Gastroesophageal sphincter (tissue), 4 donors: Measurements from ENCODE around the gene RECK. TPM values are rescaled to one million over a fixed set of nuclear protein-coding genes. Genes with fewer than 3 reads are reported as not detected.

ENCODE experiments used
- ATAC-seq: fragments of 150-250 bp; one replicate; pipeline ENCODE4 v1.9.1; 2016; ENCODE audit warnings: mild to moderate bottlenecking, moderate library complexity
- H3K27ac ChIP-seq, 4 donors: fragments of 200-600 bp; sonication (generic) in 3 of 4; 1 replicate in 3 of 4; 2 replicates in 1 of 4; pipeline ENCODE4 v1.5.1; 2016 to 2019
- H3K27me3 ChIP-seq: fragments of 200-600 bp; sonication (generic); one replicate; pipeline ENCODE4 v1.5.1; 2019
- H3K36me3 ChIP-seq, 2 donors: fragments of 200-600 bp; sonication (generic); one replicate each; pipeline ENCODE4 v1.5.1; 2019; ENCODE audit warnings: control low read depth in 1 of 2
- H3K4me1 ChIP-seq, 3 donors: fragments of 200-600 bp; sonication (generic); 1 replicate in 2 of 3; 2 replicates in 1 of 3; pipeline ENCODE4 v1.5.1; 2016 to 2019; ENCODE audit warnings: control low read depth in 2 of 3
- H3K4me3 ChIP-seq, 2 donors: fragments of 200-600 bp; sonication (generic); one replicate each; pipeline ENCODE4 v1.5.1; 2019; ENCODE audit warnings: mild to moderate bottlenecking in 1 of 2, moderate library complexity in 1 of 2
- H3K9me3 ChIP-seq, 3 donors: fragments of 200-600 bp; sonication (generic); one replicate each; pipeline ENCODE4 v1.5.1; 2017 to 2019; ENCODE audit warnings: control low read depth in 2 of 3
- EP300 ChIP-seq: sonication (generic); formaldehyde crosslinking; IDR thresholded peaks from one replicate; pipeline ENCODE4 v1.6.1; 2017; ENCODE audit warnings: antibody characterized with exemption, mild to moderate bottlenecking
- POLR2A ChIP-seq, 2 donors: fragments of 450-650 bp; IDR thresholded peaks; one replicate each; pipeline ENCODE4 v1.6.1; 2017; ENCODE audit warnings: antibody characterized with exemption in 2 of 2, mild to moderate bottlenecking in 2 of 2, moderate library complexity in 1 of 2
- POLR2AphosphoS5 ChIP-seq: sonication (generic); formaldehyde crosslinking; IDR thresholded peaks from one replicate; pipeline ENCODE4 v1.6.1; 2017; ENCODE audit warnings: antibody characterized with exemption
- WGBS, 2 donors: methylation state at CpG; one replicate each; pipeline ENCODE4 v1.1.5; 2018; ENCODE audit warnings: low coverage in 1 of 2; 5-methylcytosine and 5-hydroxymethylcytosine counted together
- total RNA-seq, 4 donors: library from RNA; depleted of rRNA; stranded (reverse); fragments of >200 nt; gene quantifications; one replicate each; pipeline ENCODE4 v1.1.0, GENCODE V29; 2016
- TF ChIP-seq, protein P1 (sequence below), 4 experiments: fragments of 200-600 bp in 2 of 4; fragments of 450-650 bp in 2 of 4; sonication (generic) in 1 of 4; IDR thresholded peaks; one replicate each; pipeline ENCODE4 v1.5.1; 2017 to 2019; ENCODE audit warnings: antibody characterized with exemption in 4 of 4, mild to moderate bottlenecking in 2 of 4, moderate library complexity in 2 of 4

Gene RECK
- total RNA-seq, 4 donors from 2014 or later = 12.6 to 29.5 (median 18.6) TPM

DNA sequence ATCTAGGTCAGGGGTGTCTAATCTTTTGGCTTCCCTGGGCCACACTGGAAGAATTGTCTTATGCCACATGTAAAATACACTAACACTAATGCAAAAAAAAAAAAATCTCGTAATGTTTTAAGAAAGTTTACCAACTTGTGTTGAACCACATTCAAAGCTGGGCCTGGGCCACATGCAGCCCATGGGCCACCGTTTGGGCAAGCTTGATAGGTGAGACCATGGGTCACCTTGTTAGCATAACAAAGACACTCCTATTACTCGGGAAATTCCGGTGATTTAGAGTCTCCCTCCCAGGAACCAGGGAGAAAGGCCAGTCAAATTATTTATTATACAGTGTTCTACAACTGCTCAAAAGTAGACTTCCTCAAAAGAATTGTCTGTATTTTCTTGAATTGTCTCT lies 12.7 kb downstream of the RECK start:
- Histone ChIP-seq H3K9me3 (no peaks in the 10 kb centered on the region), H3K4me1 (peaks cover 0 to 24% (median 2%) of the 10 kb centered on the region in 3 donors), H3K27me3 (no peaks in the 10 kb centered on the region), H3K4me3 (no peak overlapping the region), H3K36me3 (no peaks in the 10 kb centered on the region), H3K27ac (no peak overlapping the region)
- 50 to 67% methylated on average over 2 to 4 of the region's 4 CpGs for WGBS, 2 donors
- no peak for ATAC-seq
- TF ChIP-seq POLR2A (IDR thresholded peaks at IDR 0.05) (no peak), POLR2AphosphoS5 (no peak), EP300 (no peak)
- TF ChIP-seq, protein P1, sequence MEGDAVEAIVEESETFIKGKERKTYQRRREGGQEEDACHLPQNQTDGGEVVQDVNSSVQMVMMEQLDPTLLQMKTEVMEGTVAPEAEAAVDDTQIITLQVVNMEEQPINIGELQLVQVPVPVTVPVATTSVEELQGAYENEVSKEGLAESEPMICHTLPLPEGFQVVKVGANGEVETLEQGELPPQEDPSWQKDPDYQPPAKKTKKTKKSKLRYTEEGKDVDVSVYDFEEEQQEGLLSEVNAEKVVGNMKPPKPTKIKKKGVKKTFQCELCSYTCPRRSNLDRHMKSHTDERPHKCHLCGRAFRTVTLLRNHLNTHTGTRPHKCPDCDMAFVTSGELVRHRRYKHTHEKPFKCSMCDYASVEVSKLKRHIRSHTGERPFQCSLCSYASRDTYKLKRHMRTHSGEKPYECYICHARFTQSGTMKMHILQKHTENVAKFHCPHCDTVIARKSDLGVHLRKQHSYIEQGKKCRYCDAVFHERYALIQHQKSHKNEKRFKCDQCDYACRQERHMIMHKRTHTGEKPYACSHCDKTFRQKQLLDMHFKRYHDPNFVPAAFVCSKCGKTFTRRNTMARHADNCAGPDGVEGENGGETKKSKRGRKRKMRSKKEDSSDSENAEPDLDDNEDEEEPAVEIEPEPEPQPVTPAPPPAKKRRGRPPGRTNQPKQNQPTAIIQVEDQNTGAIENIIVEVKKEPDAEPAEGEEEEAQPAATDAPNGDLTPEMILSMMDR (IDR thresholded peaks at IDR 0.05) = no peak

- Histone ChIP-seq H3K27me3 (no peaks in the 10 kb centered on the region), H3K9me3 (no peaks in the 10 kb centered on the region)
- TF ChIP-seq, protein P1 (IDR thresholded peaks at IDR 0.05) = no peak
- TF ChIP-seq POLR2AphosphoS5 (no peak), EP300 (no peak), POLR2A (IDR thresholded peaks at IDR 0.05) (no peak)
Observed at GRCh38 chr9:36050476-36050875, 13.8 kb downstream of the RECK start.

DNA sequence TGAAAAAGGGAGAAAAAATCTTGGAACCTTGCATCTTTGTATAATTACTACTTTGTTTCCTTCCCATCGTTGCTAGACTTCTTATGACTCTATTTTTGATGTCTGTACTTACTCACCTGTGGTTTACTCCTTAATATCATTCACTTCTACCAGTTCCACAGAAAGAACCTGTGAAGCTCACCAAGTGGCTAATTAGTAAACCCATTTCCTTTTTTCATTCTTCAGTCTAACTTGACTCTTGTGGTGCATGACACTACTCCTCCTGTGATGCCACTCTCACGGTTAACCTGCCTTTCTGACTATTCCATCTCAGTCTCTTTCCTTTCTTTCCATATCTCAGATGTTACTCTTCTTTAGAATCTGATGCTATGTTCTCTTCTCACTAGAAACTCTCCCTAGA lies 14.6 kb downstream of the RECK start:
- Histone ChIP-seq H3K9me3 (no peaks in the 10 kb centered on the region), H3K27ac (no peak overlapping the region), H3K4me3 (no peak overlapping the region), H3K4me1 (peaks cover 0 to 23% (median 0%) of the 10 kb centered on the region in 3 donors), H3K36me3 (no peaks in the 10 kb centered on the region), H3K27me3 (no peaks in the 10 kb centered on the region)
- no peak for ATAC-seq
- WGBS, 2 donors = 66 to 69% methylated on average over 2 of the region's 2 CpGs
- TF ChIP-seq, protein P1 (IDR thresholded peaks at IDR 0.05) = no peak
- no peak for TF ChIP-seq POLR2A (IDR thresholded peaks at IDR 0.05)
- no peak for TF ChIP-seq EP300
- no peak for TF ChIP-seq POLR2AphosphoS5

More at GRCh38 chr9:36050476-36050875, 13.8 kb downstream of the RECK start:
- Histone ChIP-seq H3K36me3 (no peaks in the 10 kb centered on the region), H3K4me1 (peaks cover 0 to 24% (median 2%) of the 10 kb centered on the region in 3 donors), H3K27ac (no peak overlapping the region), H3K4me3 (no peak overlapping the region)
- ATAC-seq = no peak
- 80 to 97% methylated on average over 1 to 3 of the region's 3 CpGs for WGBS, 2 donors

DNA sequence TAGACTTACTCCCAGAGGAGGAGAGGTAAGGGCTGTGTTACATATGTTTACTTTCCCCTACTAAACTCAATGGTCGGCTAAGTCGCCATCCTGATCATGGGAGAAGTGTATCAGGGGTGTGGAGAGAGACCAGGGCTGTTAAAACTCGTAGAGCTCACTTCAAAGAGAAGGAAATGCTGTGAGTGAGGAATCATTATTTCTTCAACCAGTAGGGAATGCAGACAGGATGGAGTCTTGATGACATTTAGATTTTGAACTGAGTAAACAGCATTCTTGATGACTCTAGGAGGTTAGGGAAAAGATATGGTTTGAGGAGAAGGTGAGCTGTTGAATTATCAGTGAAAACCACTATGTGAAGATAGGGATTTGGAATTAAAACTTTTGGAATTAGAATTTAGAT lies 17.3 kb downstream of the RECK start:
- Histone ChIP-seq H3K36me3 (no peaks in the 10 kb centered on the region), H3K27me3 (no peaks in the 10 kb centered on the region), H3K4me1 (peaks cover 0 to 17% (median 0%) of the 10 kb centered on the region in 3 donors), H3K4me3 (no peak overlapping the region), H3K27ac (no peak overlapping the region), H3K9me3 (no peaks in the 10 kb centered on the region)
- ATAC-seq = no peak
- WGBS, 2 donors = 43 to 62% methylated on average over 3 of the region's 3 CpGs
- TF ChIP-seq POLR2AphosphoS5 = no peak
- TF ChIP-seq EP300 = no peak
- TF ChIP-seq POLR2A (IDR thresholded peaks at IDR 0.05) = no peak
- TF ChIP-seq, protein P1 (IDR thresholded peaks at IDR 0.05) = no peak

DNA sequence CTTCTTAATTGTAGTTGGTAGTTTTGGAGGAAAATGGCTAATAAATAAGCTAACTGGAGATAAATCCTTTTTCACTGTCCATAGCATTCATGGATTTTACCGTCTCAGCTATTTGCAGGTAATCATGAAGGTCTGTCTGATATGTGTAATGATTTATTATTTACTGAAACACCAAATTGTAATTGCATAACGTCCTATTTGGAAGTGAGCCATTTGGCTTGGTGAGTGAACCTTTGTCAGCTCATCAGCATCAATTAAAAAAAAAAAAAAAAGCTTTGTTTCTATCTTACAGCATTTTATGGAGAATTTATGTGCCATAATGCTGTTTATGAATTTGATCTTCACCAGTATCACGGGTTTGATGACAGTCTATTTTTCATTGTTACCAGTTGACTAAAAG lies 20.2 kb downstream of the RECK start:
- Histone ChIP-seq H3K27ac (no peak overlapping the region), H3K4me1 (peaks cover 0 to 17% (median 0%) of the 10 kb centered on the region in 3 donors), H3K27me3 (no peaks in the 10 kb centered on the region), H3K4me3 (no peak overlapping the region), H3K9me3 (no peaks in the 10 kb centered on the region), H3K36me3 (peaks cover 0 to 12% of the 10 kb centered on the region in 2 donors)
- no peak for ATAC-seq
- TF ChIP-seq POLR2A (IDR thresholded peaks at IDR 0.05) (no peak), EP300 (no peak), POLR2AphosphoS5 (no peak)
- TF ChIP-seq, protein P1 (IDR thresholded peaks at IDR 0.05) = no peak
- 33 to 39% methylated on average over 2 to 3 of the region's 3 CpGs for WGBS, 2 donors
